ENCODE results near the gene TEX19. TPM values are rescaled to one million over a fixed set of nuclear protein-coding genes. Genes with fewer than 3 reads are reported as not detected.
"Not testable (repeated sequence)": the region's sequence is repeated elsewhere in the genome, so short reads cannot be mapped to it uniquely, and the experiment has no call there.

Gene TEX19
- total and polyA plus RNA-seq, 8 donors, result not detected

DNA sequence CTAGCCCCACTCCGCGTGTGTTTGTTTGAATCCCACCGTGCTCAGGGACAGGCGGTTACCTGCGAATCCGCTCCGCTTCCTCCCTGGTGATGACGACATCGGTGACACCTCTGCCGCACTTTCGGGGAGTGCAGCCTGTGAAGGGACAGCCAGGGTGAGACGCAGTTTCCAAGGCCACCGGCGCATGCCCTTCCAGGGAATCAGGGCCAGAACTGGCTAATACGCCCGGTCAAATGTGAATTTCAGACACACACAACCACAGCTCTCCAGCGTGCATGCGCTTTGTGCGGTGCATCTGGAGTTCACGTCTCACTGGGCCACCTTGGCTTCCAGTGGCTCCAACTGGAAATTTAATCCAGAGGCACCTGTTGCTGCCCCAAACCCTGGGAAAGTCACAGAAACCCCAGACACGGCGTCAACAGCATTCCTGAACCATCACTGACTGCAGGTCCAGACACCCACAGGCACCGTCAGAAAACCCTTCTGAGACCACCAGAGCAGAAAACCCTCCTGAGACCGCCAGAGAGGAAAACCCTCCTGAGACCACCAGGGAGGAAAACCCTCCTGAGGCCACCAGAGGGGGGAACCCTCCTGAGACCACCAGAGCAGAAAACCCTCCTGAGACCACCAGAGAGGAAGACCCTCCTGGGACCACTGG is 52.5 kb downstream of the TEX19 start:
- Histone ChIP-seq H3K4me3 (no peak overlapping the region), H3K27ac (no peak overlapping the region), H3K9me3 (no peaks in the 10 kb centered on the region), H3K27me3 (no peaks in the 10 kb centered on the region), H3K4me1 (peaks cover 0 to 4% (median 4%) of the 10 kb centered on the region in 3 donors), H3K36me3 (no peaks in the 10 kb centered on the region)
- WGBS, 2 donors, result 96% methylated on average over 24 of the region's 24 CpGs
- TF ChIP-seq, protein P1, sequence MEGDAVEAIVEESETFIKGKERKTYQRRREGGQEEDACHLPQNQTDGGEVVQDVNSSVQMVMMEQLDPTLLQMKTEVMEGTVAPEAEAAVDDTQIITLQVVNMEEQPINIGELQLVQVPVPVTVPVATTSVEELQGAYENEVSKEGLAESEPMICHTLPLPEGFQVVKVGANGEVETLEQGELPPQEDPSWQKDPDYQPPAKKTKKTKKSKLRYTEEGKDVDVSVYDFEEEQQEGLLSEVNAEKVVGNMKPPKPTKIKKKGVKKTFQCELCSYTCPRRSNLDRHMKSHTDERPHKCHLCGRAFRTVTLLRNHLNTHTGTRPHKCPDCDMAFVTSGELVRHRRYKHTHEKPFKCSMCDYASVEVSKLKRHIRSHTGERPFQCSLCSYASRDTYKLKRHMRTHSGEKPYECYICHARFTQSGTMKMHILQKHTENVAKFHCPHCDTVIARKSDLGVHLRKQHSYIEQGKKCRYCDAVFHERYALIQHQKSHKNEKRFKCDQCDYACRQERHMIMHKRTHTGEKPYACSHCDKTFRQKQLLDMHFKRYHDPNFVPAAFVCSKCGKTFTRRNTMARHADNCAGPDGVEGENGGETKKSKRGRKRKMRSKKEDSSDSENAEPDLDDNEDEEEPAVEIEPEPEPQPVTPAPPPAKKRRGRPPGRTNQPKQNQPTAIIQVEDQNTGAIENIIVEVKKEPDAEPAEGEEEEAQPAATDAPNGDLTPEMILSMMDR (IDR thresholded peaks at IDR 0.05), result no peak
- intact Hi-C loops (cut with DNase I), result no loop called here
- ATAC-seq (no peak), DNase-seq (peak in 1 of 6 donors; percentile 10), FAIRE-seq (no peak)

DNA sequence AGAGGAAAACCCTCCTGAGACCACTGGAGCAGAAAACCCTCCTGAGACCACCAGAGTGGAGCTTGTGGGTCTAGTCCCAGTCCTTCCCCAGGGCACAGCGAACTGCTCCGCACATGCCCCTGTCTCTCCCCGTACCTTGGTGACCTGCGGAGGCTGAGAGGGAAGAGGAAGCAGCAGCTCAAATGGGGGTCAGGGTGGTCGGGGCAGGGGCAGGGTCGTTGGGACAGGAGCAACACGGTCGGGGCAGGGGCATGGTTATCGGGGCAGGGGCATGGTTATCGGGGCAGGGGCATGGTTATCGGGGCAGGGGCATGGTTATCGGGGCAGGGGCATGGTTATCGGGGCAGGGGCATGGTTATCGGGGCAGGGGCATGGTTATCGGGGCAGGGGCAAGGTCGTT is 53.0 kb downstream of the TEX19 start:
- peak in 1 of 6 donors; percentile 8 for DNase-seq
- H3K27me3 ChIP-seq; H3K36me3 ChIP-seq; ATAC-seq; H3K27ac ChIP-seq; intact Hi-C loops (cut with DNase I); FAIRE-seq; H3K9me3 ChIP-seq; H3K4me1 ChIP-seq; H3K4me3 ChIP-seq: not testable (repeated sequence)
- WGBS, 2 donors, result 70 to 74% methylated on average over 12 to 16 of the region's 16 CpGs

DNA sequence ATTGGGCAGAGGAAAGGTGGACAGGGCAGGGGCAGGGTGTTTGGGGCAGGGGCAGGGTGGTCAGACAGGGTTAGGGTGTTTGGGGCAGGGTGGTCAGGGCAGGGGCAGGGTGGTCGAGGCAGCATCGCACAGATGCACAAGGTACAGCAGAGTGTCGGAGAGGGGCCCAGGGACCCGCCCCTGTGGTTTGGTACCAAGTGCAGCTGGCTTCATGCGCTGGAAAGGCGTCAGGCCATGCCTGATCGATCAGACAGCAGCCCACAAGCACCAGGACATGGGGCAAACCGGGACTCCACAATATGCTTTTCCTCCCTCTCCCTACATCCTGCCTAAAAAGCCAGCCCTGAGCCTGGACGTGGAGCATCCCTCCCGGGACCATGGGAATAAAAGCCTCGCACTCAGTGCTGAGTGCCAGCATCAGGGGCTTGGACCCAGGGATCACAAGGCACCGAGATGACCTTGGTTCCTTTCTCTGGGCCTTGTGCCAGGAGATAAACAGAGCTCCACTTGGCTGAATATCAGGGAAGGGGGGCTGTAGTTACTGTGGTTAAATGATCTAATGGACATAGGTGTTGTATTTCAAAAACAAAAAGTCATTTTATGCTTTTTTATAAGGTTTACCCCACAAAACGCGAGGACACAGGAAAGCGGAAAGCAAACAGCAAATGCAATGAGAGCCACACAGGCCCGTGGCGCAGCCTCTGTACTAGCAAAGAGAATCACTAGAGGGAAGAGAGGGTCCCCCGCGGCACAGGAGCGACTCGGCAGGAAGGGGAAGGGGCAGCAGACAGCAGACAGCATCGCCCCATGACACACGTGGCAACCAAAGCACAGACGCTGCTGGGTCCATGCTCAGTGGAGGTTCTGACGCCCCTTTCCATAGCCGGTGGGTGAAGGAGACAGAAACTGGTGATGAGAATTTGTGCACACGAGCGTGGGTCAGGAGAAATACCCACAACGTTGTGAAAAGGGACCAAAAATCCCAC is 53.8 kb downstream of the TEX19 start:
- intact Hi-C loops (cut with DNase I), result no loop called here
- TF ChIP-seq, protein P1 (IDR thresholded peaks at IDR 0.05), result no peak
- no peaks in the 10 kb centered on the region for H3K9me3 ChIP-seq
- H3K4me3 ChIP-seq, result no peak overlapping the region
- 57 to 59% methylated on average over 29 of the region's 29 CpGs for WGBS, 2 donors
- no peaks in the 10 kb centered on the region for H3K36me3 ChIP-seq
- DNase-seq (peak in 2 of 6 donors; percentile 27 to 38), ATAC-seq (peak in 3 of 4 donors; percentile 41 to 55 (median 44)), FAIRE-seq (no peak)
- H3K27me3 ChIP-seq, result no peaks in the 10 kb centered on the region
- H3K4me1 ChIP-seq, result peaks cover 0 to 7% (median 4%) of the 10 kb centered on the region in 3 donors
- H3K27ac ChIP-seq, result no peak overlapping the region

Other genes starting within 250 kb of the TEX19 start
- 10 to 100 TPM; 19.6 to 31.8 (median 22.9) TPM for gene CCDC57, start 146.4 kb upstream of the TEX19 start, total RNA-seq
- 100 to 1,000 TPM; 135 to 176 TPM for gene CCDC57, start 146.4 kb upstream of the TEX19 start, polyA plus RNA-seq
- gene SLC16A3, start 130.2 kb upstream of the TEX19 start, total RNA-seq, result 10 to 100 TPM in 2 of 6 donors, 1 to 10 TPM in 4; 1.2 to 22.8 (median 4.2) TPM
- gene SLC16A3, start 130.2 kb upstream of the TEX19 start, polyA plus RNA-seq, result 1 to 10 TPM; 3.5 TPM
- gene CSNK1D, start 85.5 kb upstream of the TEX19 start, total RNA-seq, result 10 to 100 TPM; 47.1 to 81.6 (median 62.5) TPM
- gene CSNK1D, start 85.5 kb upstream of the TEX19 start, polyA plus RNA-seq, result 100 to 1,000 TPM; 101 to 107 TPM
- gene CD7, start 41.6 kb upstream of the TEX19 start, total RNA-seq, result 1 to 10 TPM in 2 of 6 donors, under 1 TPM in 4; 0.28 to 1.3 (median 0.98) TPM
- 1 to 10 TPM in 1 of 2 donors, under 1 TPM in 1; 0.70 to 1.0 TPM for gene CD7, start 41.6 kb upstream of the TEX19 start, polyA plus RNA-seq
- gene SECTM1, start 25.5 kb upstream of the TEX19 start, total RNA-seq, result 1 to 10 TPM in 5 of 6 donors, under 1 TPM in 1; 0.74 to 7.4 (median 1.4) TPM
- 1 to 10 TPM; 1.5 to 3.3 TPM for gene SECTM1, start 25.5 kb upstream of the TEX19 start, polyA plus RNA-seq
- under 1 TPM in 3 of 6 donors, not detected in 3; 0.37 to 0.87 (median 0.74) TPM for gene UTS2R, start 12.5 kb downstream of the TEX19 start, total RNA-seq
- not detected for gene UTS2R, start 12.5 kb downstream of the TEX19 start, polyA plus RNA-seq
- 10 to 100 TPM; 25.9 to 57.3 (median 38.1) TPM for gene HEXD, start 59.1 kb downstream of the TEX19 start, total RNA-seq
- gene HEXD, start 59.1 kb downstream of the TEX19 start, polyA plus RNA-seq, result 100 to 1,000 TPM; 175 to 275 TPM
- 10 to 100 TPM; 17.8 to 24.4 (median 19.9) TPM for gene OGFOD3, start 59.3 kb downstream of the TEX19 start, total RNA-seq
- 10 to 100 TPM; 18.2 to 28.0 TPM for gene OGFOD3, start 59.3 kb downstream of the TEX19 start, polyA plus RNA-seq
- gene CYBC1, start 91.5 kb downstream of the TEX19 start, total RNA-seq, result 10 to 100 TPM; 29.3 to 66.9 (median 38.6) TPM
- gene CYBC1, start 91.5 kb downstream of the TEX19 start, polyA plus RNA-seq, result 10 to 100 TPM; 46.4 to 54.9 TPM
- gene NARF, start 99.5 kb downstream of the TEX19 start, total RNA-seq, result 10 to 100 TPM; 21.3 to 42.8 (median 30.2) TPM
- 10 to 100 TPM; 57.8 to 96.9 TPM for gene NARF, start 99.5 kb downstream of the TEX19 start, polyA plus RNA-seq
- gene FOXK2, start 160.5 kb downstream of the TEX19 start, total RNA-seq, result 10 to 100 TPM; 18.6 to 27.9 (median 19.9) TPM
- 10 to 100 TPM; 17.7 to 19.5 TPM for gene FOXK2, start 160.5 kb downstream of the TEX19 start, polyA plus RNA-seq

Measured in pancreas (tissue), 10 donors.